ENCODE results near the gene RAB19. TPM values are rescaled to one million over a fixed set of nuclear protein-coding genes. Genes with fewer than 3 reads are reported as not detected.

Gene RAB19
- total and polyA plus RNA-seq, 10 of the 15 experiments (the other 5 are each of a cell fraction or from before 2014, with no cell fraction given), result 0.14 to 1.0 (median 0.23) TPM; not detected in 5

DNA sequence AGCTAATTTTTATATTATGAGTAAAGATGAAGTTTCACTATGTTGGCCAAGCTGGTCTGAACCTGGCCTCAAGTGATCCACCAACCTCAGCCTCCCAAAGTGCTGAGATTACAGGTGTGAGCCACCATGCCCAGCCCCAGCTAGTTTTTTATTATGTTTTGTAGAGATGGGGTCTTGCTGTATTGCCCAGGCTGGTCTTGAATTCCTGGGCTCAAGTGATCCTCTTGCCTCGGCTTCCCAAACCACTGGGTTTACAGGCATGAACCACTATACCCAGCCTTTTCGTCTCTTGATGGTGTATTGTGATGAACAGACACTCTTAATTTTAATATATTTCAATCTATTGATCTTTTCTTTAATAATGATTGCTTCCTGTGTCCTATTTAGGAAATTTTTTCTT is 17.7 kb downstream of the RAB19 start (continued):
- TF ChIP-seq, protein P1, sequence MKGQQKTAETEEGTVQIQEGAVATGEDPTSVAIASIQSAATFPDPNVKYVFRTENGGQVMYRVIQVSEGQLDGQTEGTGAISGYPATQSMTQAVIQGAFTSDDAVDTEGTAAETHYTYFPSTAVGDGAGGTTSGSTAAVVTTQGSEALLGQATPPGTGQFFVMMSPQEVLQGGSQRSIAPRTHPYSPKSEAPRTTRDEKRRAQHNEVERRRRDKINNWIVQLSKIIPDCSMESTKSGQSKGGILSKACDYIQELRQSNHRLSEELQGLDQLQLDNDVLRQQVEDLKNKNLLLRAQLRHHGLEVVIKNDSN (IDR thresholded peaks at IDR 0.05; ENCODE audit: borderline replicate concordance, extremely low read length, insufficient read depth, low read depth, low read length), result no peak
- TF ChIP-seq, protein P2, sequence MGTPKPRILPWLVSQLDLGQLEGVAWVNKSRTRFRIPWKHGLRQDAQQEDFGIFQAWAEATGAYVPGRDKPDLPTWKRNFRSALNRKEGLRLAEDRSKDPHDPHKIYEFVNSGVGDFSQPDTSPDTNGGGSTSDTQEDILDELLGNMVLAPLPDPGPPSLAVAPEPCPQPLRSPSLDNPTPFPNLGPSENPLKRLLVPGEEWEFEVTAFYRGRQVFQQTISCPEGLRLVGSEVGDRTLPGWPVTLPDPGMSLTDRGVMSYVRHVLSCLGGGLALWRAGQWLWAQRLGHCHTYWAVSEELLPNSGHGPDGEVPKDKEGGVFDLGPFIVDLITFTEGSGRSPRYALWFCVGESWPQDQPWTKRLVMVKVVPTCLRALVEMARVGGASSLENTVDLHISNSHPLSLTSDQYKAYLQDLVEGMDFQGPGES (IDR thresholded peaks at IDR 0.05), result no peak
- no peak for TF ChIP-seq CHD4 (IDR thresholded peaks at IDR 0.05)
- TF ChIP-seq, protein P3, sequence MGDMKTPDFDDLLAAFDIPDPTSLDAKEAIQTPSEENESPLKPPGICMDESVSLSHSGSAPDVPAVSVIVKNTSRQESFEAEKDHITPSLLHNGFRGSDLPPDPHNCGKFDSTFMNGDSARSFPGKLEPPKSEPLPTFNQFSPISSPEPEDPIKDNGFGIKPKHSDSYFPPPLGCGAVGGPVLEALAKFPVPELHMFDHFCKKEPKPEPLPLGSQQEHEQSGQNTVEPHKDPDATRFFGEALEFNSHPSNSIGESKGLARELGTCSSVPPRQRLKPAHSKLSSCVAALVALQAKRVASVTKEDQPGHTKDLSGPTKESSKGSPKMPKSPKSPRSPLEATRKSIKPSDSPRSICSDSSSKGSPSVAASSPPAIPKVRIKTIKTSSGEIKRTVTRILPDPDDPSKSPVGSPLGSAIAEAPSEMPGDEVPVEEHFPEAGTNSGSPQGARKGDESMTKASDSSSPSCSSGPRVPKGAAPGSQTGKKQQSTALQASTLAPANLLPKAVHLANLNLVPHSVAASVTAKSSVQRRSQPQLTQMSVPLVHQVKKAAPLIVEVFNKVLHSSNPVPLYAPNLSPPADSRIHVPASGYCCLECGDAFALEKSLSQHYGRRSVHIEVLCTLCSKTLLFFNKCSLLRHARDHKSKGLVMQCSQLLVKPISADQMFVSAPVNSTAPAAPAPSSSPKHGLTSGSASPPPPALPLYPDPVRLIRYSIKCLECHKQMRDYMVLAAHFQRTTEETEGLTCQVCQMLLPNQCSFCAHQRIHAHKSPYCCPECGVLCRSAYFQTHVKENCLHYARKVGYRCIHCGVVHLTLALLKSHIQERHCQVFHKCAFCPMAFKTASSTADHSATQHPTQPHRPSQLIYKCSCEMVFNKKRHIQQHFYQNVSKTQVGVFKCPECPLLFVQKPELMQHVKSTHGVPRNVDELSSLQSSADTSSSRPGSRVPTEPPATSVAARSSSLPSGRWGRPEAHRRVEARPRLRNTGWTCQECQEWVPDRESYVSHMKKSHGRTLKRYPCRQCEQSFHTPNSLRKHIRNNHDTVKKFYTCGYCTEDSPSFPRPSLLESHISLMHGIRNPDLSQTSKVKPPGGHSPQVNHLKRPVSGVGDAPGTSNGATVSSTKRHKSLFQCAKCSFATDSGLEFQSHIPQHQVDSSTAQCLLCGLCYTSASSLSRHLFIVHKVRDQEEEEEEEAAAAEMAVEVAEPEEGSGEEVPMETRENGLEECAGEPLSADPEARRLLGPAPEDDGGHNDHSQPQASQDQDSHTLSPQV (IDR thresholded peaks at IDR 0.05), result no peak
- no peak for TF ChIP-seq SPI1 (IDR thresholded peaks at IDR 0.05; ENCODE audit: borderline replicate concordance, insufficient read depth, low read depth, low read length)
- TF ChIP-seq CEBPB (IDR thresholded peaks at IDR 0.05; ENCODE audit: borderline replicate concordance in 1 of 2, low read depth in 2 of 2, low read length in 2 of 2), result no peak
- TF ChIP-seq RAD21 (IDR thresholded peaks at IDR 0.05; ENCODE audit: insufficient read depth, low read depth, low read length), result no peak
- TF ChIP-seq KDM1A (IDR thresholded peaks at IDR 0.05; ENCODE audit: borderline replicate concordance), result no peak
- TF ChIP-seq, protein P4, sequence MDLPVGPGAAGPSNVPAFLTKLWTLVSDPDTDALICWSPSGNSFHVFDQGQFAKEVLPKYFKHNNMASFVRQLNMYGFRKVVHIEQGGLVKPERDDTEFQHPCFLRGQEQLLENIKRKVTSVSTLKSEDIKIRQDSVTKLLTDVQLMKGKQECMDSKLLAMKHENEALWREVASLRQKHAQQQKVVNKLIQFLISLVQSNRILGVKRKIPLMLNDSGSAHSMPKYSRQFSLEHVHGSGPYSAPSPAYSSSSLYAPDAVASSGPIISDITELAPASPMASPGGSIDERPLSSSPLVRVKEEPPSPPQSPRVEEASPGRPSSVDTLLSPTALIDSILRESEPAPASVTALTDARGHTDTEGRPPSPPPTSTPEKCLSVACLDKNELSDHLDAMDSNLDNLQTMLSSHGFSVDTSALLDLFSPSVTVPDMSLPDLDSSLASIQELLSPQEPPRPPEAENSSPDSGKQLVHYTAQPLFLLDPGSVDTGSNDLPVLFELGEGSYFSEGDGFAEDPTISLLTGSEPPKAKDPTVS (IDR thresholded peaks at IDR 0.05; ENCODE audit: low read depth, low read length), result no peak
